HG03060 (cell line): ENCODE data around the gene DDX56.

Experiments used
- ATAC-seq: cut with Tn5 transposase; IDR thresholded peaks from one replicate; pipeline ENCODE4 v1.9.1; 2021; ENCODE audit warnings: low read depth, moderate number of reproducible peaks; ENCODE audit not compliant: unreplicated experiment

DDX56 gene

GRCh38 chr7:44573464-44574286 is at the start of gene DDX56:
Gene DDX56 (minus strand): TSS chr7:44573908. CDS start chr7:44573895, 13 bp downstream.
- peak; percentile 86 for ATAC-seq

- peak; percentile 61 for ATAC-seq
Measured at GRCh38 chr7:44622342-44623151, 48.8 kb upstream of the DDX56 start.

- ATAC-seq, result no peak
Measured at GRCh38 chr7:44621750-44622103, 48.0 kb upstream of the DDX56 start.

GRCh38 chr7:44621034-44621749 is 47.5 kb upstream of the DDX56 start:
- ATAC-seq, result no peak

- ATAC-seq, result no peak
Measured at GRCh38 chr7:44618753-44619152, 45.0 kb upstream of the DDX56 start.

GRCh38 chr7:44618045-44618444 is 44.3 kb upstream of the DDX56 start:
- ATAC-seq, result no peak

GRCh38 chr7:44617225-44617890 is 43.6 kb upstream of the DDX56 start:
- no peak for ATAC-seq

GRCh38 chr7:44616545-44616944 is 42.8 kb upstream of the DDX56 start:
- ATAC-seq, result no peak

GRCh38 chr7:44615793-44616192 is 42.1 kb upstream of the DDX56 start:
- ATAC-seq, result no peak

GRCh38 chr7:44615149-44615611 is 41.5 kb upstream of the DDX56 start:
- no peak for ATAC-seq

GRCh38 chr7:44609829-44610228 is 36.1 kb upstream of the DDX56 start:
- no peak for ATAC-seq

- no peak for ATAC-seq
Measured at GRCh38 chr7:44608916-44609648, 35.4 kb upstream of the DDX56 start.

- ATAC-seq, result no peak
Measured at GRCh38 chr7:44607141-44608068, 33.7 kb upstream of the DDX56 start.

GRCh38 chr7:44606341-44607140 is 32.8 kb upstream of the DDX56 start, which contains the start of gene OGDH:
Gene OGDH (plus strand): TSS chr7:44606627. CDS start chr7:44624344, 17,717 bp downstream.
- peak; percentile 73 for ATAC-seq

- ATAC-seq, result no peak
Measured at GRCh38 chr7:44604941-44605340, 31.2 kb upstream of the DDX56 start.

- ATAC-seq, result no peak
Measured at GRCh38 chr7:44603193-44603592, 29.5 kb upstream of the DDX56 start.

GRCh38 chr7:44602576-44602910 is 28.8 kb upstream of the DDX56 start:
- ATAC-seq, result no peak

GRCh38 chr7:44599222-44599621 is 25.5 kb upstream of the DDX56 start:
- ATAC-seq, result no peak
